HCT116 (cell line): Measurements from ENCODE around the gene BEX3. TPM values are rescaled to one million over a fixed set of nuclear protein-coding genes. Genes with fewer than 3 reads are reported as not detected.

Source experiments
- ATAC-seq: fragments of 200-7000 bp; cut with Tn5 transposase; 2 replicates; pipeline ENCODE4 v1.9.1; 2020; ENCODE audit warnings: mild to moderate bottlenecking, moderate library complexity
- BruUV-seq: library from RNA; stranded (reverse); fragments of 400-500 nt; replicated peaks from 2 replicates; lab custom pipeline; 2021; lab: Mats Ljungman, UMichigan
- CTCF ChIA-PET: fragments of 300-600 bp; sonication (Branson Sonifier 250); formaldehyde crosslinking; loops from one replicate; lab custom pipeline; 2021; ENCODE audit warnings: antibody characterized with exemption; lab: Charles Lee
- POLR2A ChIA-PET: fragments of 300-600, 350-600 bp; sonication (Branson Sonifier 250); formaldehyde crosslinking; loops from one replicate; lab custom pipeline; 2021; ENCODE audit warnings: antibody characterized with exemption; lab: Charles Lee
- RAD21 ChIA-PET, 2 experiments: fragments of 300-600 bp; sonication (Branson Sonifier 250); formaldehyde crosslinking; loops; one replicate each; lab custom pipeline; 2023; ENCODE audit warnings: low total read pairs in 2 of 2; ENCODE audit not compliant: uncharacterized antibody in 2 of 2, unreplicated experiment in 2 of 2, low non-redundant PET in 1 of 2; lab: Charles Lee
- DNase-seq: peaks from one replicate; pipeline ENCODE4 v3.0.0-alpha.2; 2010; ENCODE audit warnings: low read depth, low spot score
- H2AFZ ChIP-seq: fragments of 200-600 bp; shearing (Covaris generic), sonication (generic); 2 replicates; pipeline ENCODE4 v1.6.1; 2017; ENCODE audit warnings: low read depth, mixed run types, mixed read lengths, antibody characterized with exemption, low read length; ENCODE audit not compliant: poor library complexity, severe bottlenecking
- H3K27ac ChIP-seq: 2 replicates; pipeline ENCODE4 v1.5.1; 2012; ENCODE audit warnings: low read depth, low read length
- H3K27me3 ChIP-seq: fragments of 200-600 bp; sonication (generic); 2 replicates; pipeline ENCODE4 v1.6.1; 2016; ENCODE audit warnings: mixed run types, low read length, mixed read lengths; ENCODE audit not compliant: insufficient read depth
- H3K36me3 ChIP-seq, 2 experiments: fragments of 200-500 bp in 1 of 2; fragments of 200-600 bp in 1 of 2; sonication (Bioruptor generic) in 1 of 2; sonication (generic) in 1 of 2; 2 replicates each; pipeline versions ENCODE4 v1.5.1 to v1.6.1; 2014 to 2016; ENCODE audit warnings: low read length in 2 of 2, inconsistent platforms in 1 of 2, mixed read lengths in 1 of 2, mixed run types in 1 of 2; ENCODE audit not compliant: insufficient read depth in 2 of 2, control insufficient read depth in 1 of 2
- H3K4me1 ChIP-seq, 2 experiments: fragments of 200-600 bp in 1 of 2; sonication (generic) in 1 of 2; 2 replicates each; pipeline versions ENCODE4 v1.5.1 to v1.6.1; 2012 to 2017; ENCODE audit warnings: low read length in 2 of 2, inconsistent platforms in 1 of 2, mild to moderate bottlenecking in 1 of 2, mixed read lengths in 1 of 2, mixed run types in 1 of 2, moderate library complexity in 1 of 2; ENCODE audit not compliant: insufficient read depth in 2 of 2, control insufficient read depth in 1 of 2
- H3K4me2 ChIP-seq: fragments of 200-600 bp; sonication (generic); 2 replicates; pipeline ENCODE4 v1.6.1; 2017; ENCODE audit warnings: mixed run types, low read length, mixed read lengths
- H3K4me3 ChIP-seq, 2 experiments: fragments of 200-600 bp in 1 of 2; sonication (generic) in 1 of 2; replicated peaks in 1 of 2; 2 replicates each; pipeline ENCODE4 v1.5.1; 2011 to 2016; ENCODE audit warnings: low read length in 2 of 2, control low read depth in 1 of 2, low read depth in 1 of 2, mild to moderate bottlenecking in 1 of 2, mixed read lengths in 1 of 2, mixed run types in 1 of 2
- H3K79me2 ChIP-seq: fragments of 200-600 bp; sonication (generic); 2 replicates; pipeline ENCODE4 v1.6.1; 2017; ENCODE audit warnings: mild to moderate bottlenecking, mixed run types, low read length, moderate library complexity, mixed read lengths; ENCODE audit not compliant: insufficient read depth
- H3K9ac ChIP-seq: fragments of 200-600 bp; sonication (generic); 2 replicates; pipeline ENCODE4 v1.6.1; 2016; ENCODE audit warnings: low read length, mixed read lengths
- H3K9me2 ChIP-seq: fragments of 200-600 bp; sonication (generic), shearing (Covaris generic); 2 replicates; pipeline ENCODE4 v1.6.1; 2017; ENCODE audit warnings: mixed run types, mild to moderate bottlenecking, moderate library complexity; ENCODE audit not compliant: insufficient read depth
- H3K9me3 ChIP-seq, 2 experiments: fragments of 200-500 bp in 1 of 2; fragments of 200-600 bp in 1 of 2; sonication (Bioruptor generic) in 1 of 2; sonication (generic) in 1 of 2; 2 replicates each; pipeline ENCODE4 v1.6.1; 2014 to 2017; ENCODE audit warnings: low read length in 2 of 2, mixed read lengths in 2 of 2, inconsistent platforms in 1 of 2, low read depth in 1 of 2, mild to moderate bottlenecking in 1 of 2, mixed run types in 1 of 2, moderate library complexity in 1 of 2; ENCODE audit not compliant: control insufficient read depth in 1 of 2, insufficient read depth in 1 of 2
- H4K20me1 ChIP-seq: fragments of 200-600 bp; sonication (generic), shearing (Covaris generic); 2 replicates; pipeline ENCODE4 v1.6.1; 2017; ENCODE audit warnings: mixed run types, mild to moderate bottlenecking, moderate library complexity; ENCODE audit not compliant: insufficient read depth
- CBX3 ChIP-seq: IDR thresholded peaks from 2 replicates; pipeline ENCODE4 v1.6.1; 2012; ENCODE audit warnings: low read depth
- CTCF ChIP-seq, 3 experiments: fragments of 200-600 bp in 1 of 3; sonication (generic) in 1 of 3; IDR thresholded peaks in 2 of 3; conservative IDR thresholded peaks in 1 of 3; 2 replicates each; pipeline ENCODE4 v1.5.1; 2012 to 2017; ENCODE audit warnings: low read depth in 2 of 3, low read length in 2 of 3, antibody characterized with exemption in 1 of 3, borderline replicate concordance in 1 of 3, control low read depth in 1 of 3, mild to moderate bottlenecking in 1 of 3, mixed read lengths in 1 of 3, mixed run types in 1 of 3, moderate library complexity in 1 of 3; ENCODE audit not compliant: insufficient read depth in 1 of 3
- EGR1 ChIP-seq: IDR thresholded peaks from 2 replicates; pipeline ENCODE4 v1.6.1; 2012; ENCODE audit warnings: low read depth
- EZH2 ChIP-seq: fragments of 200-600 bp; sonication (generic); IDR thresholded peaks from 2 replicates; pipeline ENCODE4 v1.6.1; 2017; ENCODE audit warnings: antibody characterized with exemption, mixed run types
- EZH2phosphoT487 ChIP-seq: fragments of 200-600 bp; IDR thresholded peaks from 2 replicates; pipeline ENCODE4 v1.6.1; 2018; ENCODE audit warnings: antibody characterized with exemption, borderline replicate concordance
- FOSL1 ChIP-seq: IDR thresholded peaks from 2 replicates; pipeline ENCODE4 v1.6.1; 2012; ENCODE audit warnings: low read depth
- JUND ChIP-seq: IDR thresholded peaks from 2 replicates; pipeline ENCODE4 v1.6.1; 2012
- MAX ChIP-seq: IDR thresholded peaks from 2 replicates; pipeline ENCODE4 v1.6.1; 2012
- POLR2A ChIP-seq: IDR thresholded peaks from 2 replicates; pipeline ENCODE4 v1.7.0; 2011; ENCODE audit warnings: borderline replicate concordance; ENCODE audit not compliant: insufficient read depth, insufficient read length; ENCODE audit errors: extremely low read depth
- POLR2AphosphoS5 ChIP-seq: IDR thresholded peaks from 2 replicates; pipeline ENCODE4 v1.6.1; 2011; ENCODE audit warnings: mild to moderate bottlenecking, low read depth, low read length, moderate library complexity
- RAD21 ChIP-seq: IDR thresholded peaks from 2 replicates; pipeline ENCODE4 v1.6.1; 2012; ENCODE audit warnings: low read depth, mild to moderate bottlenecking
- REST ChIP-seq: IDR thresholded peaks from 2 replicates; pipeline ENCODE4 v1.6.1; 2012; ENCODE audit warnings: low read depth
- SIN3A ChIP-seq: IDR thresholded peaks from 2 replicates; pipeline ENCODE4 v1.6.1; 2012; ENCODE audit warnings: low read depth
- SP1 ChIP-seq: IDR thresholded peaks from 2 replicates; pipeline ENCODE4 v1.6.1; 2012; ENCODE audit warnings: low read depth
- YY1 ChIP-seq: IDR thresholded peaks from 2 replicates; pipeline ENCODE4 v1.6.1; 2011; ENCODE audit warnings: low read length, low read depth, moderate library complexity, mild to moderate bottlenecking; ENCODE audit not compliant: insufficient replicate concordance; ENCODE audit errors: extremely low read depth
- ZBTB33 ChIP-seq: IDR thresholded peaks from 2 replicates; pipeline ENCODE4 v1.6.1; 2011; ENCODE audit warnings: mild to moderate bottlenecking, low read length, moderate library complexity; ENCODE audit not compliant: insufficient replicate concordance; ENCODE audit errors: extremely low read depth
- ZFX ChIP-seq: fragments of 450-650 bp; IDR thresholded peaks from 2 replicates; pipeline ENCODE4 v1.6.1; 2017
- ZNF274 ChIP-seq: fragments of 200-500 bp; sonication (Bioruptor generic); IDR thresholded peaks from 2 replicates; pipeline ENCODE4 v1.6.1; 2014; ENCODE audit warnings: mild to moderate bottlenecking, low read depth, low read length, inconsistent platforms
- intact Hi-C: fragments of 100-400 bp; cut with micrococcal nuclease; formaldehyde crosslinking; loops from 2 replicates; pipeline ENCODE4 v1.10.0; 2022
- total RNA-seq: library from RNA; stranded (reverse); gene quantifications from one replicate; pipeline ENCODE4 v1.2.1, GENCODE V29; 2021; ENCODE audit not compliant: unreplicated experiment

BEX3 gene
- total RNA-seq, 1 experiment from 2014 or later, result 86.2 TPM

- POLR2A ChIA-PET, result no interaction called here
- H3K27ac ChIP-seq, result no peak overlapping the region
- no peaks in the 10 kb centered on the region; a peak in 1 of 4 replicates for H3K36me3 ChIP-seq
- RAD21 ChIA-PET, result no interaction called here
- intact Hi-C loops, result no loop called here
- no peak for DNase-seq
- no peak overlapping the region for H3K4me2 ChIP-seq
- CTCF ChIA-PET, result no interaction called here
- H3K9me3 ChIP-seq, result no peaks in the 10 kb centered on the region
- H3K27me3 ChIP-seq, result no peaks in the 10 kb centered on the region
- ATAC-seq, result no peak
- H2AFZ ChIP-seq, result no peak overlapping the region
- no peaks in the 10 kb centered on the region for H3K9me2 ChIP-seq
- H3K9ac ChIP-seq, result no peak overlapping the region
- H3K4me1 ChIP-seq, result no peaks in the 10 kb centered on the region
- H4K20me1 ChIP-seq, result no peaks in the 10 kb centered on the region
- no peak overlapping the region for H3K4me3 ChIP-seq
- no peaks in the 10 kb centered on the region for H3K79me2 ChIP-seq
- no peak for TF ChIP-seq EZH2phosphoT487
- TF ChIP-seq SIN3A, result no peak
- TF ChIP-seq EZH2, result no peak
- no peak for TF ChIP-seq JUND
- TF ChIP-seq REST, result no peak
- TF ChIP-seq CTCF (IDR thresholded peaks at IDR 0.05 in 2 of 3, conservative IDR thresholded peaks at IDR 0.05 in 1 of 3; ENCODE audit: borderline replicate concordance in 1 of 3, insufficient read depth in 1 of 3, low read depth in 2 of 3, low read length in 2 of 3), result no peak
- no peak for TF ChIP-seq EGR1
- no peak for TF ChIP-seq POLR2AphosphoS5
- TF ChIP-seq MAX, result no peak
- TF ChIP-seq ZNF274, result no peak
- TF ChIP-seq YY1, result no peak
- TF ChIP-seq FOSL1, result no peak
- TF ChIP-seq POLR2A, result no peak
- TF ChIP-seq RAD21, result no peak
- TF ChIP-seq CBX3, result no peak
- TF ChIP-seq ZBTB33, result no peak
- no peak for TF ChIP-seq ZFX
- no peak for TF ChIP-seq SP1
- no TSS peak for BruUV-seq
Observed at GRCh38 chrX:103413705-103414387, 37.5 kb downstream of the BEX3 start.
